ENCODE measurements around the gene ARL11. TPM values are rescaled to one million over a fixed set of nuclear protein-coding genes. Genes with fewer than 3 reads are reported as not detected.

ARL11 gene
- total RNA-seq, 4 donors from 2014 or later: 0.20 to 0.87 (median 0.25) TPM

DNA sequence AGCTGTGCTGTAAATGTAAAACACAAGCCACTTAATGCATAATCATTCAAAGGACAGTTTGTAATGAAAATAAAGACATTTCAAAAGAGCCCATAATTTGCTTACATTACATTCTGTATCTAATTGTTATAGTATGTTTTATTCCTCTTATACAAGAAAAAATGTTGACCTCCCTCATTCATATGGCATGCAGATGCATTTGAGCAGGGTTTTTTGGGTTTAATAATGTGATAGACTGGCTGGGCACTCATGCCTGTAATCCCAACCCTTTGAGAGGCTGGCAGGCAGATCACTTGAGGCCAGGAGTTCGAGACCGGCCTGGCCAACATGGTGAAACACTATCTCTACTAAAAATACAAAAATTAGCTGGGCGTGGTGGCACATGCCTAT lies 11.6 kb upstream of the ARL11 start:
- TF ChIP-seq, protein P1, sequence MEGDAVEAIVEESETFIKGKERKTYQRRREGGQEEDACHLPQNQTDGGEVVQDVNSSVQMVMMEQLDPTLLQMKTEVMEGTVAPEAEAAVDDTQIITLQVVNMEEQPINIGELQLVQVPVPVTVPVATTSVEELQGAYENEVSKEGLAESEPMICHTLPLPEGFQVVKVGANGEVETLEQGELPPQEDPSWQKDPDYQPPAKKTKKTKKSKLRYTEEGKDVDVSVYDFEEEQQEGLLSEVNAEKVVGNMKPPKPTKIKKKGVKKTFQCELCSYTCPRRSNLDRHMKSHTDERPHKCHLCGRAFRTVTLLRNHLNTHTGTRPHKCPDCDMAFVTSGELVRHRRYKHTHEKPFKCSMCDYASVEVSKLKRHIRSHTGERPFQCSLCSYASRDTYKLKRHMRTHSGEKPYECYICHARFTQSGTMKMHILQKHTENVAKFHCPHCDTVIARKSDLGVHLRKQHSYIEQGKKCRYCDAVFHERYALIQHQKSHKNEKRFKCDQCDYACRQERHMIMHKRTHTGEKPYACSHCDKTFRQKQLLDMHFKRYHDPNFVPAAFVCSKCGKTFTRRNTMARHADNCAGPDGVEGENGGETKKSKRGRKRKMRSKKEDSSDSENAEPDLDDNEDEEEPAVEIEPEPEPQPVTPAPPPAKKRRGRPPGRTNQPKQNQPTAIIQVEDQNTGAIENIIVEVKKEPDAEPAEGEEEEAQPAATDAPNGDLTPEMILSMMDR (IDR thresholded peaks at IDR 0.05): no peak
- TF ChIP-seq EP300 (IDR thresholded peaks at IDR 0.05) (no peak), POLR2A (IDR thresholded peaks at IDR 0.05) (no peak)
- peaks cover 0 to 16% (median 5%) of the 10 kb centered on the region in 4 donors for H3K4me1 ChIP-seq
- H3K27me3 ChIP-seq: no peaks in the 10 kb centered on the region
- 80 to 85% methylated on average over 3 of the region's 3 CpGs for WGBS, 2 donors
- H3K9me3 ChIP-seq: peaks cover 0 to 8% (median 0%) of the 10 kb centered on the region in 4 donors
- DNase-seq (ENCODE audit: low spot score in 2 of 2): no peak
- no peaks in the 10 kb centered on the region for H3K36me3 ChIP-seq
- no peak overlapping the region for H3K4me3 ChIP-seq
- peak overlapping the region in 2 of 4 donors; percentile 21 to 61 for H3K27ac ChIP-seq

DNA sequence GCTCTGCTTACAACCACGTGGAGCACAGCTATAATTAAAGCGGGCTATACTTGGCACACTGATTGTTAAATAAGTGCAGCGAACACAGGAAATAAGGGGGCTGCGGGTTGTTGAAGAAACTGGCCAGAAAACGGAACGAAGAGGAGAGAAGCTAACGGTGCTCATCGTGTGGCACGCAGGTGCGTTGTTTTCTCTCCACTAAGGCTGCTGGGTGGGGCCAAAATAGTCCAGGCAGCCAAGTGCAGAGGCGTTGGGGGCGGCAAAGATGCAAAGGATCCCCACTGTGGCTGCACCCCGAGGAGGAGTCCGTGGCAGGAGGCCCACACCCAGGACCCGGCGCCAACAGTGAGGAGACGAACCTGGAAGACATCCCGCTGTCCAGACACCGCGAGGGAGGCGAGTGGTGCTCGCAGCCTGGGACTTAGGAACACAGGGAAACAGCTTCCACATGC lies 8.1 kb upstream of the ARL11 start:
- Histone ChIP-seq H3K27me3 (no peaks in the 10 kb centered on the region), H3K4me1 (peaks cover 0 to 16% (median 5%) of the 10 kb centered on the region in 4 donors), H3K4me3 (peak overlapping the region in 2 of 4 donors; percentile 10 to 31), H3K36me3 (no peaks in the 10 kb centered on the region), H3K9me3 (no peaks in the 10 kb centered on the region), H3K27ac (no peak overlapping the region)
- TF ChIP-seq EP300 (IDR thresholded peaks at IDR 0.05) (no peak), POLR2A (IDR thresholded peaks at IDR 0.05) (no peak)
- TF ChIP-seq, protein P1 (IDR thresholded peaks at IDR 0.05): no peak
- no peak for DNase-seq (ENCODE audit: low spot score in 2 of 2)
- WGBS, 2 donors: 55 to 73% methylated on average over 21 to 22 of the region's 22 CpGs

DNA sequence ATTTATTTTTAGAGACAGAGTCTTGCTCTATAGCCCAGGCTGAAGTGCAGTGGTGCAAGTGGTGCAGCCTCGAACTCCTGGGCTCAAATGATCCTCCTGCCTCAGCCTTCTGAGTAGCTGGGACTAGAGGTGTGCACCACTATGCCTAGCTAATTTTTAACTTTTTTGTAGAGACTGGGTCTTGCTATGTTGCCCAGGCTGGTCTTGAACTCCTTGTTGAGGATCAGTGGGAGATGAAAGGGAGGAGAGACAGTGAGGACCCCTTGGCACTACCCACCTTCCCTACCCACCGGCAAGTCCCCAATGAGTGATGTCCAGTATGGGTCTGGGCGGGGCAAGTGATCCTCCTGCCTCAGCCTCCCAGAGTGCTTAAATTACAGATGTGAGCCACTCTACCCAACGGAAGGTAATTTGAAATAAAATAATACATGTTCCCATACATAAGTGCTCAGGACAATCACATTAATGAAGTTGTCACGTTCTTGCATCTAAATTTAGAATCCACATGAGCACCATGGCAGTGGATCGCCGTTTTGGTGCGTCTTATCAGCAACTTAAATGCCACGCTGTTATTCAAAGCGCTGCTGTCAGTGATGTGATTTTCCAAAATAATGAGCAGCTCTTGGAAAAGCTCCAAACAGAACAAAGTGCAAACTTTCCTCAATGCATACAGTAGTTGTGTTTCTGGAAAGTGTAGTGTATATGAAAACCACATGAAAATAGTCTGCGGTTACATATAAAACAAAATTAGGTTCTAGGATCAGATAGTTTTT lies 5.9 kb upstream of the ARL11 start:
- Histone ChIP-seq H3K4me1 (peaks cover 0 to 6% (median 0%) of the 10 kb centered on the region in 4 donors), H3K9me3 (no peaks in the 10 kb centered on the region), H3K36me3 (no peaks in the 10 kb centered on the region), H3K4me3 (no peak overlapping the region), H3K27ac (no peak overlapping the region), H3K27me3 (no peaks in the 10 kb centered on the region)
- no peak for DNase-seq (ENCODE audit: low spot score in 2 of 2)
- TF ChIP-seq, protein P1 (IDR thresholded peaks at IDR 0.05): no peak
- TF ChIP-seq POLR2A (IDR thresholded peaks at IDR 0.05): no peak
- no peak for TF ChIP-seq EP300 (IDR thresholded peaks at IDR 0.05)
- WGBS, 2 donors: 59 to 60% methylated on average over 11 of the region's 11 CpGs

- no peak overlapping the region for H3K27ac ChIP-seq
- no peak overlapping the region for H3K4me3 ChIP-seq
- H3K27me3 ChIP-seq: no peaks in the 10 kb centered on the region
- 77 to 84% methylated on average over 6 of the region's 6 CpGs for WGBS, 2 donors
- DNase-seq (ENCODE audit: low spot score in 2 of 2): no peak
- no peaks in the 10 kb centered on the region for H3K9me3 ChIP-seq
- TF ChIP-seq EP300 (IDR thresholded peaks at IDR 0.05): no peak
- TF ChIP-seq POLR2A (IDR thresholded peaks at IDR 0.05): no peak
- TF ChIP-seq, protein P1 (IDR thresholded peaks at IDR 0.05): no peak
- H3K36me3 ChIP-seq: no peaks in the 10 kb centered on the region
- peaks cover 0 to 6% (median 0%) of the 10 kb centered on the region in 4 donors for H3K4me1 ChIP-seq
These were observed 4.1 kb upstream of the ARL11 start for GRCh38 chr13:49624229-49624628.

GRCh38 chr13:49625392-49626079 lies 2.8 kb upstream of the ARL11 start:
- DNase-seq (ENCODE audit: low spot score in 2 of 2): peak in 1 of 2 donors; percentile 28
- Histone ChIP-seq H3K27ac (peak overlapping the region in 2 of 4 donors; percentile 9 to 41), H3K27me3 (no peaks in the 10 kb centered on the region), H3K9me3 (no peaks in the 10 kb centered on the region), H3K36me3 (no peaks in the 10 kb centered on the region), H3K4me1 (peaks cover 0 to 6% (median 0%) of the 10 kb centered on the region in 4 donors), H3K4me3 (no peak overlapping the region)
- 56 to 60% methylated on average over 6 to 12 of the region's 12 CpGs for WGBS, 2 donors
- TF ChIP-seq, protein P1 (IDR thresholded peaks at IDR 0.05): no peak
- TF ChIP-seq POLR2A (IDR thresholded peaks at IDR 0.05) (no peak), EP300 (IDR thresholded peaks at IDR 0.05) (no peak)
